Measurements from ENCODE around the gene GLIPR2. TPM values are rescaled to one million over a fixed set of nuclear protein-coding genes. Genes with fewer than 3 reads are reported as not detected.

The GLIPR2 gene
- total RNA-seq, 1 donor from 2014 or later = 30.1 TPM

DNA sequence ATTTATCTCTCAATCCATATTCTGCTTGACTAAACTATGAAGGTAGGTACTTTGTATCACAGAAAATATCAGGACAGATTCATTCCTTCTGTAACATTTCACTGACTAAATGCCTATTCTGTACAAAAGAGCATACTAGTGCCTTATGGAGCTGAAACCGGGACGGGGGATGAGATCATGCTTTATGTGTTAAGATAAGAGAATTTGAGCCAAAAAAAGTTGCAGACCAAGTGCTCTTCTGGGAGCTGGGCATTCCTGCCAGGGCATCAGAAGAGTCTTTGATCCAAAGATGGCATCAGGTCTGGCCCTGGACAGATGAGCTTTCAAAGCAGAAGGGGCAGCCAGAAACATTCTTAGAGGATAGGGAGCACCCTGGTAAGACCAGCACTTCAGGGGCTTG, 27.5 kb upstream of the GLIPR2 start:
- H3K27me3 Mint-ChIP-seq (ENCODE audit: low read depth) = no peaks in the 10 kb centered on the region
- no peak overlapping the region for H3K27ac Mint-ChIP-seq
- DNase-seq (ENCODE audit: low spot score) = no peak
- peaks cover 6% of the 10 kb centered on the region for H3K36me3 Mint-ChIP-seq (ENCODE audit: low read depth)
- no peaks in the 10 kb centered on the region for H3K9me3 Mint-ChIP-seq
- H3K4me3 Mint-ChIP-seq (ENCODE audit: low read depth) = no peak overlapping the region
- H3K4me1 Mint-ChIP-seq (ENCODE audit: low read depth) = peaks cover 17% of the 10 kb centered on the region
- intact Hi-C loops (cut with micrococcal nuclease) = no loop called here

DNA sequence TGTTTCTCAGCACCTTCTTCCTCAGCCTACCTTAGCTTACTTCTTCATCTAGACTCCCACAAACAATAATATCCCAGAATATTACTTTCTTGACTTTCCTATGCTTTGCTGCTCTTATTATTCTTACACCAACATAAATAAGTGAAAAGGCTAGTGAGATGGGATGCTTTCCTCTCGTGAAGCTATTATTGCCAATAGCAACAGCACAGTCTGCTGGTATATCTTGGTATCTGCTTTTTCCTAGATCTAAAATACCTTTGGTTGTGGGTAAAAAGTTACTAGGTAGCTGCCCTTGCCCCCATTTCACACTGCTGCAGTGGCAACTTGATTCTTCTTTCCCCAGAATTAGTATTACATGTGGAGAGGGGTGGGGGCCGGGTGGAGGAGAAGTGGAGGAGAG, 26.1 kb upstream of the GLIPR2 start:
- intact Hi-C loops (cut with micrococcal nuclease) = no loop called here
- Mint-ChIP-seq H3K27ac (no peak overlapping the region), H3K9me3 (no peaks in the 10 kb centered on the region), H3K4me1 (ENCODE audit: low read depth) (peaks cover 17% of the 10 kb centered on the region), H3K36me3 (ENCODE audit: low read depth) (peaks cover 6% of the 10 kb centered on the region), H3K4me3 (ENCODE audit: low read depth) (no peak overlapping the region), H3K27me3 (ENCODE audit: low read depth) (no peaks in the 10 kb centered on the region)
- DNase-seq (ENCODE audit: low spot score) = no peak

DNA sequence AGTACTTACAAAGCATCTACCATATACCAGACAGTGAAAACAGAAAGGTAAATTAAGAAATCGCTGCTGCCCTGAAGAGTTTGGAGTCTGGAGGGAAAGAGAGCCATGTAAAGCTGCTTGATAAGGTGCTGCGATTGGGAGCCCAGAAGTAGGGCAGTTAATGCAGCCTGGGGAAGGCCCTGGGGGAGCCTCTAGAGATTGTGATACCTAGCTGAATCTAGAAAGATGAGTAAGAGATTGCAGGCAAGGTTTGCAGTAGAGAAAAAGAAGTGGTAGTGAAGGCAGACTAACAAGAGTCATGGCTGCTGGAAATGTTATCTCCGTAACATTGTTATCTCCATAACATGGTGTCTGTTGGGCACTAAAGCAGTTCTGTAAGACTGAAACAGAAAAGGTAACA, 24.0 kb upstream of the GLIPR2 start:
- H3K27ac Mint-ChIP-seq = no peak overlapping the region
- intact Hi-C loops (cut with micrococcal nuclease) = no loop called here
- H3K4me1 Mint-ChIP-seq (ENCODE audit: low read depth) = peaks cover 17% of the 10 kb centered on the region
- peaks cover 6% of the 10 kb centered on the region for H3K36me3 Mint-ChIP-seq (ENCODE audit: low read depth)
- H3K4me3 Mint-ChIP-seq (ENCODE audit: low read depth) = no peak overlapping the region
- no peaks in the 10 kb centered on the region for H3K9me3 Mint-ChIP-seq
- H3K27me3 Mint-ChIP-seq (ENCODE audit: low read depth) = no peaks in the 10 kb centered on the region
- no peak for DNase-seq (ENCODE audit: low spot score)

DNA sequence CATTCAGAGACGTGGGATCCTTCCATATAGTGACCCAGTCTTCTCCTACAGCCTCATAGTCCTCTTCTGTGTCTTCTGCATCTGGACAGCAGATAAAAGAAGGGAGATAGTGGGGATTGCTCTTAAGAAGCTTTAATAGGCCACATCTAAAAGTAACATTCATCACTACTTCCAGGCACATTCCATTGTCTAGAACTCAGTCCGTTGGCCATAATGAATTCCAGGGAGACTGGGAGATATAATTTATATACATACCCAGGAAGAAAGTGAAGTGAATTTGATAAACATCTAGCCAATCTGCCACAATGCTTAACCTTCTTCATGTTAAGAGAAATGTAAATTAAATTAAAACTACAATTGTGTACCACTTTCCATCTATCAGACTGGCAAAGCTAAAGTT, 22.5 kb upstream of the GLIPR2 start:
- peaks cover 9% of the 10 kb centered on the region for H3K4me1 Mint-ChIP-seq (ENCODE audit: low read depth)
- H3K9me3 Mint-ChIP-seq = no peaks in the 10 kb centered on the region

DNA sequence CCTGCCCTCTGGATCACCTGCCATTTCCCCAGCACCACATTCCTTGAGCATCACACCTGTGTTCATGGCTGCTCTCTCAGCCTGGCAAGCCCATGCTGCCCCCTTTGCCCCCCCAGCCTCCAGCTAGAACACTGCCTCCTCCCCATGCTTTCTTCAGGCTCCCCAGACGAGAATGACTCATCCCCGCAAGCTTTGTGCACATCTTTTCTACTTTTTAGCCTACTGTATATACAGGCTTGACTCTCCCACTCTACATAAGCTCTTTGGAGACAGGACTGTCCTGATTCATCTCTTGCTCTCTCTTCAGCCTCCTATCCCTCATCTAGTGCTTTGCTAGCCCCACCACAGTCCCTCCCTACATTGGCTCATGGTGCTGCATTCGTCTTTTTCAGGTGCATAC, 19.9 kb upstream of the GLIPR2 start:
- H3K27ac Mint-ChIP-seq = no peak overlapping the region
- H3K4me3 Mint-ChIP-seq (ENCODE audit: low read depth) = no peak overlapping the region
- peaks cover 11% of the 10 kb centered on the region for H3K36me3 Mint-ChIP-seq (ENCODE audit: low read depth)
- intact Hi-C loops (cut with micrococcal nuclease) = no loop called here
- no peaks in the 10 kb centered on the region for H3K9me3 Mint-ChIP-seq
- H3K4me1 Mint-ChIP-seq (ENCODE audit: low read depth) = peaks cover 4% of the 10 kb centered on the region
- no peak for DNase-seq (ENCODE audit: low spot score)
- H3K27me3 Mint-ChIP-seq (ENCODE audit: low read depth) = no peaks in the 10 kb centered on the region

More for the DNA sequence above, 22.5 kb upstream of the GLIPR2 start:
- peaks cover 9% of the 10 kb centered on the region for H3K36me3 Mint-ChIP-seq (ENCODE audit: low read depth)
- H3K27ac Mint-ChIP-seq = no peak overlapping the region
- intact Hi-C loops (cut with micrococcal nuclease) = no loop called here
- H3K27me3 Mint-ChIP-seq (ENCODE audit: low read depth) = no peaks in the 10 kb centered on the region
- DNase-seq (ENCODE audit: low spot score) = no peak
- H3K4me3 Mint-ChIP-seq (ENCODE audit: low read depth) = no peak overlapping the region

DNA sequence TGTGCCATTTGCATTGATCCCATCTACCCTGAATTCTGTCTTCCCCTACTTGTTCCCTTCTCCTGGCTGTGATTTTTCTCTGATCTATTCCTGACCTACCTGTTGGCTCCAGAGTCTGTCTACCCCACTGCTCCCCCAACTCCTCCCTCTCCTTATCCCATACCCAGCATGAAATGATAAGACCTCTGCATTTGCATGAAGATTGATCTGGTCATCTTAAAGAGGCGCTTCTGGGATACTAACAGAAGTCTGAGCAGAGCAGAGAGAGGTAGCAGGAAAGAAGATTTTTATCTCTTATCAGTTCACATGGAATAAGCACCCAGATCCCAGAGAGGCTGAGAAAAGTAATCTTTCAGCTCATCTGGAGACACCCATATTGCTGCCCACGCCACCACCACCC, 18.3 kb upstream of the GLIPR2 start:
- intact Hi-C loops (cut with micrococcal nuclease) = no loop called here
- Mint-ChIP-seq H3K4me3 (ENCODE audit: low read depth) (no peak overlapping the region), H3K27ac (no peak overlapping the region), H3K4me1 (ENCODE audit: low read depth) (peaks cover 3% of the 10 kb centered on the region), H3K27me3 (ENCODE audit: low read depth) (no peaks in the 10 kb centered on the region), H3K9me3 (no peaks in the 10 kb centered on the region), H3K36me3 (ENCODE audit: low read depth) (peaks cover 15% of the 10 kb centered on the region)
- DNase-seq (ENCODE audit: low spot score) = no peak

DNA sequence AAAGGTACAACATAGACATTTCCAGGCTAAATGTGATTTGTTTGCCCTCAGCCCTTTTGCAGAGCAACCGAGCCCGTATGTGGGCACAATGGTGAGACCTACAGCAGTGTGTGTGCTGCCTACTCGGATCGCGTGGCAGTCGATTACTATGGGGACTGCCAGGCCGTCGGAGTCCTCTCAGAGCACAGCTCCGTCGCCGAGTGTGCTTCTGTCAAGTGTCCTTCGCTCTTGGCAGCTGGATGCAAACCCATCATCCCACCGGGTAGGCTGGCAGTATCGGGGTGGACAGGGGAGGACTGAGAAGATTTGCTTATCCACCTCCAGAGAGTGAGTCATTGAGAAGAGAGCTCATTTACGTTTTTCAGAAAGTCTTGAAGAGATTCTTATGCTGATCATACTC, 17.8 kb upstream of the GLIPR2 start:
- no peak for DNase-seq (ENCODE audit: low spot score)
- intact Hi-C loops (cut with micrococcal nuclease) = no loop called here
- Mint-ChIP-seq H3K27me3 (ENCODE audit: low read depth) (no peaks in the 10 kb centered on the region), H3K36me3 (ENCODE audit: low read depth) (peaks cover 15% of the 10 kb centered on the region), H3K4me1 (ENCODE audit: low read depth) (peaks cover 3% of the 10 kb centered on the region), H3K4me3 (ENCODE audit: low read depth) (no peak overlapping the region), H3K9me3 (no peaks in the 10 kb centered on the region), H3K27ac (no peak overlapping the region)

DNA sequence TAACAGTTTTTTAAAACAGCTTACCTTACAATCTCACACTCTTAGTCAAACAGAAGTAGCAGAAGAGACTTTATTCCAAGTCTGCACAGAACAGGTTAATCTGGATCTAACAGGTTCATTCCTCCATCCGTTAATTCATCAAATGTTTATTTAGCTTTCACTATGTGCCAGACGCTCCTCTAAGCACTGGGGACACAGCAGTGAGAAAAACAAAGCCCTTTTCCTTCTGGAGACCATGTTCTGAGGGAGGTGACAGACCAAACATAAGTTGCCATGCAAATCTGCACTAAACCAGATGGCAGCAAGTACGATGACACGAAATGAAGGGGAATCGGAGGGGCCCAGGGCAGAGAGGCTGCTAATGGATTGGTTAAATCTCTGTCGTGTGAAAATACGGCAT, 17.1 kb upstream of the GLIPR2 start:
- Mint-ChIP-seq H3K27ac (no peak overlapping the region), H3K36me3 (ENCODE audit: low read depth) (peaks cover 15% of the 10 kb centered on the region), H3K9me3 (no peaks in the 10 kb centered on the region), H3K27me3 (ENCODE audit: low read depth) (no peaks in the 10 kb centered on the region), H3K4me3 (ENCODE audit: low read depth) (no peak overlapping the region), H3K4me1 (ENCODE audit: low read depth) (peaks cover 3% of the 10 kb centered on the region)
- intact Hi-C loops (cut with micrococcal nuclease) = no loop called here
- DNase-seq (ENCODE audit: low spot score) = no peak

DNA sequence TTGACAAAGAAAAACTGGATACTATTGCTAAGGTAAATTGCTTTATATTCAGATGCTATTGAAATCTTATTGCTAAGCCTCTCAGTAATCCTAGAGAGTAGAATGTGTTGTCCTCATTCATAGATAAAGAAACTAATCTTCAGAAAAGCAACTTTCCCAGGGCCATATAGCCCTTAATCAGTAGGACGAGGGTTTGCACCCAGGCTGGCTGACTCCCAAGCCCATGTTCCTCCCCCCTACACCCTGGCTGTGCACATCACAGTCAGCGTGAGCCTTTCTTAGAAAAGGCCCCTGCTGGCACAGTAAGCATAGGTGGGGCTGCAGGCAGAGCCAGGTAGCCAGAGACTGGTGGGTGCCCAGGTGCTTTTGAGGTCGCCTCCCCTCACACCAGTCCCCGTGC, 15.8 kb upstream of the GLIPR2 start:
- Mint-ChIP-seq H3K27ac (no peak overlapping the region), H3K36me3 (ENCODE audit: low read depth) (peaks cover 15% of the 10 kb centered on the region), H3K27me3 (ENCODE audit: low read depth) (no peaks in the 10 kb centered on the region), H3K4me3 (ENCODE audit: low read depth) (no peak overlapping the region), H3K9me3 (no peaks in the 10 kb centered on the region), H3K4me1 (ENCODE audit: low read depth) (peaks cover 8% of the 10 kb centered on the region)
- intact Hi-C loops (cut with micrococcal nuclease) = no loop called here
- no peak for DNase-seq (ENCODE audit: low spot score)

DNA sequence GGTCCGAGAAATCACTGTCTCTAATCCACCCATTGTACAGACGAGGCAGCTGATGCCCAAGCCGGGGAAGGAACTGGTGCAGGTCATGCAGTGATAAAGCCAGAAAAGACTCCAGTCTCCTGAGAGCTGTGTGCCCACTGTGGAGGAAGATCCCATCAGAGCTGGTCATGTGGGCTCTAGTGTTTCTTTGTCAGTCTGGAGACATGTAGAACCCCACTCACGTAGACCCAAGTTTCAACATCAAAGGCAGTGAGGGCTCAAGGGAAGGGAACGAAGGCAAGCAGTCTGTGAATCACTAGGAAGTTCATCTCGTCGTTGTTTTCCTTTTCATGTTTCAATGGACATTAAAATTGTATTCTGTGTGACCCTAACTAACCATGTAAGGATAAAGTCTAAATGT, 14.6 kb upstream of the GLIPR2 start:
- DNase-seq (ENCODE audit: low spot score) = no peak
- intact Hi-C loops (cut with micrococcal nuclease) = no loop called here
- H3K4me3 Mint-ChIP-seq (ENCODE audit: low read depth) = no peak overlapping the region
- no peak overlapping the region for H3K27ac Mint-ChIP-seq
- peaks cover 15% of the 10 kb centered on the region for H3K36me3 Mint-ChIP-seq (ENCODE audit: low read depth)
- H3K27me3 Mint-ChIP-seq (ENCODE audit: low read depth) = no peaks in the 10 kb centered on the region
- H3K4me1 Mint-ChIP-seq (ENCODE audit: low read depth) = peaks cover 10% of the 10 kb centered on the region
- H3K9me3 Mint-ChIP-seq = no peaks in the 10 kb centered on the region

DNA sequence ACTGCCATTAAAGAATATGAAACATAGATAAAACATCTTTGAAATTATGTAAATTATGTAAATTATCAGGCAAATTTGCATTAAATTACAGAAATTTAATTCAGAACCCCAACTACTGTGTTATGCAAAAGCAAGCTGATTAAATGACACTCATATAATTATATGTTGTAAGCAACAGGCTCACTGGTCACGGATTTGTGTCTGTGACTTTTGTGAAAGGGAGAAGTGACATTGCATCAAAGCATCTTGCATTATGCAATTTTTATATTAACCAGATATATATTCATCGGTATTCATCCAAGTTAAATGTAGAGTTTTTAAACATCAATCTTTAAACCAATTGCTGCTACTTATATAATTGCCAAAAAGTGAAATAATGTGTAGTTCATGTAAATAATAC, 13.0 kb upstream of the GLIPR2 start:
- Mint-ChIP-seq H3K4me1 (ENCODE audit: low read depth) (peaks cover 19% of the 10 kb centered on the region), H3K27me3 (ENCODE audit: low read depth) (peaks cover 1% of the 10 kb centered on the region), H3K4me3 (ENCODE audit: low read depth) (no peak overlapping the region), H3K36me3 (ENCODE audit: low read depth) (peaks cover 11% of the 10 kb centered on the region), H3K9me3 (no peaks in the 10 kb centered on the region), H3K27ac (no peak overlapping the region)
- no peak for DNase-seq (ENCODE audit: low spot score)
- intact Hi-C loops (cut with micrococcal nuclease) = no loop called here

DNA sequence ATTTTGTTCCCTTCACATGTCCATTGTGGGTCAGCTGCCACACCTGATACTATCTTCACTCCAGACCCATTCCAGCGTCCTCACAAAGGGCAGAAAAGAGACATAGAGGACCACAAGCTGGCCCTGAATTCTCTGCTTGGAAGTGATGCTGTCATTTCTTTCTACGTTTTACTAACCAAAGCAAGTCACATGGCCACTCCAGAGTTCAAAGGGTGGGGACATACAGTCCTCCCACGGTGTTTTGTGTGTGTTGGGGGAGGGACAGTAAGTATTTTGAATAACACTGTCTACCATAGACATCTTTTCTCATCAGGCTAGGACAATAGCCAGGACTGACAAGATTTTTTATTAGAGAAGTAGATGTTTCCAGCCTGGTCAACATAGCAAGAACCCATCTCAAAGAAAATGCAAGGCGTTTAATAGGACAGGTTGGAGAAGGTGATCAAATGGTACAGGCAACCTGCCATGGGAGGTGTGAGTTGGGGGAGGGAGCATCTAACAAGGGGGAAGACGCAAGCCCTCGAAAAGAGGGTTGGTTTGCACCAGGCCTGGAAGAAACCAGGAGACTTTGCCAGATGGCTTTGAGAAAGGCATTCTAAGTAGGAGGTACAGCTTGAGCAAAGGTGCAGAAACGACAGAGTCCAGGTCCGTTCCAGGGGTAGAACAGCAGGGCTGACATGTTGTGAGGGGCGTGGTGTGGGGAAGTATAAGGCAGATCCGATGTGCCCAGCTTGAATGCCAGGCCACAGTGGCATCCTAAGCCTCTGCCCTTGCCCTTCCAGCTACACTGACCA, 11.3 kb upstream of the GLIPR2 start:
- DNase-seq (ENCODE audit: low spot score) = no peak
- no peak overlapping the region for H3K27ac Mint-ChIP-seq
- intact Hi-C loops (cut with micrococcal nuclease) = no loop called here
- no peaks in the 10 kb centered on the region for H3K9me3 Mint-ChIP-seq
- H3K36me3 Mint-ChIP-seq (ENCODE audit: low read depth) = peaks cover 9% of the 10 kb centered on the region
- H3K4me1 Mint-ChIP-seq (ENCODE audit: low read depth) = peaks cover 16% of the 10 kb centered on the region
- H3K4me3 Mint-ChIP-seq (ENCODE audit: low read depth) = no peak overlapping the region
- H3K27me3 Mint-ChIP-seq (ENCODE audit: low read depth) = peaks cover 1% of the 10 kb centered on the region

DNA sequence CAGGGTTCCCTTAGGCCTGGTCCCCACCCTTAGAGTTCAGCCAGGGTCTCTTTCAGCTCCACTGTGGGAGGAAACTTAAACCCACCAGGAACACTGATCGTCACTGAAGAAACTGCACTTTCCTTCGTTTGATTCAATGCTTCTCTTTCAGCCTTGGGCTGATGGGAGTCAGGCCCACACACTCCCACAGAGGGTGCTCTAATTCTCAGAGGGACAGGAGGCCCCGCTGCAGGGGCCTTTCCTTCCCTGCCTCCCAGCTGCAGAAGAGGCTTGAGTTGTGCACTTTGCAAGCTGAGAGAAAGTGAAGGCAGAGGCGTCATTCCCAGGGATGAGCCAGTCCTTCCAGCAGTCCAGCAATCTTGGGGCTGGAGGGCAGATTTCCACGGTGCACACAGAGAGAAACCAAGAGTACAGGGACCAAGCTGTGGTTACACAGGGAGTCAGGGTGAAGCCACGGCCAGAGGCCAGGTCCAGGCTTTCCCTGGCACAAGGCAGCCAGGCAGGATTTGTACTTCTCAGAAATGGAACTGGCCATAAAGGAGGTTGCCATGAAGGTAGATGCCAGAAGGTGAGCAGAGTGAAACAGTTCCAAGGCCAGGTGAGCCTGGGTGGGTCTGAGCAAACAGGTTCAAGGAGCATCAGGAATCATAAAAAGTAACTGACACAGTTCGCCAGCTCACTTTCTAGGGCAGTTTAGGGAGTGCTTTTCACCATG, 10.4 kb upstream of the GLIPR2 start:
- Mint-ChIP-seq H3K4me3 (ENCODE audit: low read depth) (no peak overlapping the region), H3K27me3 (ENCODE audit: low read depth) (peaks cover 1% of the 10 kb centered on the region), H3K36me3 (ENCODE audit: low read depth) (peaks cover 9% of the 10 kb centered on the region), H3K4me1 (ENCODE audit: low read depth) (peaks cover 16% of the 10 kb centered on the region), H3K27ac (no peak overlapping the region), H3K9me3 (no peaks in the 10 kb centered on the region)
- no peak for DNase-seq (ENCODE audit: low spot score)
- intact Hi-C loops (cut with micrococcal nuclease) = no loop called here
